ENCODE results near the gene ELOVL6.

The ELOVL6 gene

DNA sequence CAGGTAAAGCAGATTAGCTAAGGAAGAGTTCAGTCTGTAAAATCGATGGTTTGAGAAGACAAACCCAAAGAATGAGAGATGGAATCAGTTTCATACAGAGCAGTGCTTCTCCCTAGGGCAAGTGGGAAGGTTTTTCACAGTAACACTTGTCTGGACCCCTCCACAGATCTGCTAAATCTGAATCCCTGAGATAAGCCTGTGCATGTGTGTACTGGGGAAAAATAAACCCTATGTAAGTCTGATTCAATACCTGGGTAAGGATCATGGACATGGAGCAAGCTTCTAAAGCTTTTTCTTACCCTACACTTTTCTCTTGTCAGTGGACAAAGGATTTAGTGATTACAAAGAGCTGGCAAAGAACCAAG is 13.6 kb downstream of the ELOVL6 start:
- H3K4me3 ChIP-seq (ENCODE audit: low read length): no peak overlapping the region
- H3K4me2 ChIP-seq (ENCODE audit: low read length): no peak overlapping the region
- peaks cover 9% of the 10 kb centered on the region; the same call in 1 of the 2 replicates for H3K4me1 ChIP-seq (ENCODE audit: low read length)
- no peak overlapping the region for H2AFZ ChIP-seq (ENCODE audit: low read depth, low read length)
- peaks cover 8% of the 10 kb centered on the region for H3K36me3 ChIP-seq (replicated peaks; ENCODE audit: low read depth, low read length)
- no peaks in the 10 kb centered on the region for H3K27me3 ChIP-seq (ENCODE audit: low read depth, low read length)
- H3K27ac ChIP-seq (ENCODE audit: low read length): no peak overlapping the region
- TF ChIP-seq, protein P1, sequence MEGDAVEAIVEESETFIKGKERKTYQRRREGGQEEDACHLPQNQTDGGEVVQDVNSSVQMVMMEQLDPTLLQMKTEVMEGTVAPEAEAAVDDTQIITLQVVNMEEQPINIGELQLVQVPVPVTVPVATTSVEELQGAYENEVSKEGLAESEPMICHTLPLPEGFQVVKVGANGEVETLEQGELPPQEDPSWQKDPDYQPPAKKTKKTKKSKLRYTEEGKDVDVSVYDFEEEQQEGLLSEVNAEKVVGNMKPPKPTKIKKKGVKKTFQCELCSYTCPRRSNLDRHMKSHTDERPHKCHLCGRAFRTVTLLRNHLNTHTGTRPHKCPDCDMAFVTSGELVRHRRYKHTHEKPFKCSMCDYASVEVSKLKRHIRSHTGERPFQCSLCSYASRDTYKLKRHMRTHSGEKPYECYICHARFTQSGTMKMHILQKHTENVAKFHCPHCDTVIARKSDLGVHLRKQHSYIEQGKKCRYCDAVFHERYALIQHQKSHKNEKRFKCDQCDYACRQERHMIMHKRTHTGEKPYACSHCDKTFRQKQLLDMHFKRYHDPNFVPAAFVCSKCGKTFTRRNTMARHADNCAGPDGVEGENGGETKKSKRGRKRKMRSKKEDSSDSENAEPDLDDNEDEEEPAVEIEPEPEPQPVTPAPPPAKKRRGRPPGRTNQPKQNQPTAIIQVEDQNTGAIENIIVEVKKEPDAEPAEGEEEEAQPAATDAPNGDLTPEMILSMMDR (IDR thresholded peaks at IDR 0.05; ENCODE audit: low read depth, low read length): no peak
- TF ChIP-seq EZH2phosphoT487 (IDR thresholded peaks at IDR 0.05; ENCODE audit: low read depth): no peak
- 0 out of 2 replicates have a peak, but pooled peaks cover 3% of the 10 kb centered on the region for H4K20me1 ChIP-seq (ENCODE audit: insufficient read depth, low read length)
- no peaks in the 10 kb centered on the region for H3K79me2 ChIP-seq (ENCODE audit: low read length)
- H3K9ac ChIP-seq (ENCODE audit: low read length): no peak overlapping the region
- H3K9me3 ChIP-seq (ENCODE audit: insufficient read depth, low read length): no peaks in the 10 kb centered on the region

DNA sequence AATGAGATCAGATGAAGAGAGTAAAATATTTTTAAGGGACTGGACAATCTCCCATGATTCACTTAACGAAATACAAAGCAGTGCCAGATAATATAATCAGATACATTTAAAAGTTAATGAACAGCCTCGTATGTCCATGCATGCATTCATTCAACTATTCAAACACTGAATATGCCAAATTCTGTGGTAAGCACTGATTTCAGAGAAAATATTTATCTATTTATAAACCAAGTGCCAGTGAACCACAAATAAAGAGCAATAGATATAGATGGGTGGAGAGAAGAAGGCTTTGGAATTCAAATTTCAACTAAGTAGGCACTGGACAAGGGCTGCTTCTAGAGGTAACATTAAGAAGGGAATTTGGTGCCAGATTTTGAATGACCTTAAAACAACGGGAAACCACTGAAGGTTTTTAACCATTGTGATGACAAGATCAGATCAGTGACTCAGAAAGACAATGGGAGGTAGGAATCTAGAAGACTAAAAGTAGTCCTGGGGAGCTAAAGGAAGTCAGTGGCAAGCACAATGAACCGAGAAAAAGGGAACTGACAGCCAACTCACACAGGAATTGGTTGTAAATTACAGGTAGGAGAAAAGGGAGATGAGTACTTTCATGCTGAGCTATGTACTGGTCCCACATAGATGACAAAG is 14.2 kb downstream of the ELOVL6 start:
- Histone ChIP-seq H3K27ac (ENCODE audit: low read length) (no peak overlapping the region), H3K79me2 (ENCODE audit: low read length) (no peaks in the 10 kb centered on the region), H4K20me1 (ENCODE audit: insufficient read depth, low read length) (0 out of 2 replicates have a peak, but pooled peaks cover 3% of the 10 kb centered on the region), H2AFZ (ENCODE audit: low read depth, low read length) (no peak overlapping the region), H3K4me1 (ENCODE audit: low read length) (peaks cover 9% of the 10 kb centered on the region; the same call in 1 of the 2 replicates), H3K4me3 (ENCODE audit: low read length) (no peak overlapping the region), H3K9ac (ENCODE audit: low read length) (no peak overlapping the region), H3K36me3 (replicated peaks; ENCODE audit: low read depth, low read length) (peaks cover 8% of the 10 kb centered on the region), H3K4me2 (ENCODE audit: low read length) (no peak overlapping the region), H3K27me3 (ENCODE audit: low read depth, low read length) (no peaks in the 10 kb centered on the region), H3K9me3 (ENCODE audit: insufficient read depth, low read length) (no peaks in the 10 kb centered on the region)
- TF ChIP-seq, protein P1 (IDR thresholded peaks at IDR 0.05; ENCODE audit: low read depth, low read length): no peak
- TF ChIP-seq EZH2phosphoT487 (IDR thresholded peaks at IDR 0.05; ENCODE audit: low read depth): no peak

DNA sequence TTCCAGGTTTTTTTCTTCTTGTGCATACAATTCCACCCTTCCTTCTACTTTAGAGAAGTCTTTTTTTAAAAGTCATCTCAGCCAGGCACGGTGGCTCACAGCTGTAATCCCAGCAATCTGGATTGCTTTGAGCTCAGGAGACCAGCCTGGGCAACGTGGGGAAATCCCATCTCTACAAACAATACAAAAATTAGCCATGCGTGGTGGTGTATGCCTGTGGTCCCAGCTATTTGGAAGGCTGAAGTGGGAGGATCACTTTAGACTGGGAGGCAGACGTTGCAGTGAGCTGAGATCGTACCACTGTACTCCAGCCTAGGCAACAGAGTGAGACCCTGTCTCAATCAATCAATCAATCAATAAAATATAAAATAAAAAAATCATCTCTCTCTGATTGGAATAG is 14.8 kb downstream of the ELOVL6 start:
- Histone ChIP-seq H3K79me2 (ENCODE audit: low read length) (no peaks in the 10 kb centered on the region), H3K4me1 (ENCODE audit: low read length) (peaks cover 9% of the 10 kb centered on the region; the same call in 1 of the 2 replicates), H2AFZ (ENCODE audit: low read depth, low read length) (no peak overlapping the region), H3K9ac (ENCODE audit: low read length) (no peak overlapping the region), H4K20me1 (ENCODE audit: insufficient read depth, low read length) (0 out of 2 replicates have a peak, but pooled peaks cover 3% of the 10 kb centered on the region), H3K27ac (ENCODE audit: low read length) (no peak overlapping the region), H3K4me2 (ENCODE audit: low read length) (no peak overlapping the region), H3K9me3 (ENCODE audit: insufficient read depth, low read length) (no peaks in the 10 kb centered on the region), H3K27me3 (ENCODE audit: low read depth, low read length) (no peaks in the 10 kb centered on the region), H3K4me3 (ENCODE audit: low read length) (no peak overlapping the region), H3K36me3 (replicated peaks; ENCODE audit: low read depth, low read length) (peaks cover 8% of the 10 kb centered on the region)
- TF ChIP-seq EZH2phosphoT487 (IDR thresholded peaks at IDR 0.05; ENCODE audit: low read depth): no peak
- TF ChIP-seq, protein P1 (IDR thresholded peaks at IDR 0.05; ENCODE audit: low read depth, low read length): no peak

DNA sequence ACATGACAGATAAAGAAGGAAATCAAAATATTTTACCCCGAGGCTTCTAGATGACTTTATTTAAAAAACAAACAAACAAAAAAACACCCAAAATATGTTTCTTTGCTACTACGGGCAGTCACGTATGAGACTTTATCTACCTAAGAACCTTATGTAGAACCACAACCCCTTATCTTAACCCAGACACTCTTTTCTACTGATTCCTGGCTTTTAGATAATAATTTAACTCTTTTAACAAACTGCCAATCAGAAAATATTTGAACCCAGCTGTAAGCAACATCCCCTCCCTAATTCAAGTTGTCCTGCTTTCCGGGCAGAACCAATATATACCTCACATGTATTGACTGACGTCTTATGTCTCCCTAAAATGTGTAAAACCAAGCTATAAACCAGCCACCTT is 15.4 kb downstream of the ELOVL6 start:
- no peak overlapping the region for H3K4me2 ChIP-seq (ENCODE audit: low read length)

More for the DNA sequence above, 15.4 kb downstream of the ELOVL6 start:
- TF ChIP-seq, protein P1 (IDR thresholded peaks at IDR 0.05; ENCODE audit: low read depth, low read length): no peak
- TF ChIP-seq EZH2phosphoT487 (IDR thresholded peaks at IDR 0.05; ENCODE audit: low read depth): no peak
- Histone ChIP-seq H3K4me1 (ENCODE audit: low read length) (peaks cover 9% of the 10 kb centered on the region; the same call in 1 of the 2 replicates), H4K20me1 (ENCODE audit: insufficient read depth, low read length) (0 out of 2 replicates have a peak, but pooled peaks cover 3% of the 10 kb centered on the region), H2AFZ (ENCODE audit: low read depth, low read length) (no peak overlapping the region), H3K36me3 (replicated peaks; ENCODE audit: low read depth, low read length) (peaks cover 8% of the 10 kb centered on the region), H3K27ac (ENCODE audit: low read length) (no peak overlapping the region), H3K9me3 (ENCODE audit: insufficient read depth, low read length) (no peaks in the 10 kb centered on the region), H3K27me3 (ENCODE audit: low read depth, low read length) (no peaks in the 10 kb centered on the region), H3K4me3 (ENCODE audit: low read length) (no peak overlapping the region), H3K79me2 (ENCODE audit: low read length) (no peaks in the 10 kb centered on the region), H3K9ac (ENCODE audit: low read length) (no peak overlapping the region)

All from OCI-LY3 (cell line).